HepG2 (cell line): ENCODE data around the gene DYRK2. TPM values are rescaled to one million over a fixed set of nuclear protein-coding genes. Genes with fewer than 3 reads are reported as not detected.

Experiments used
- ATAC-seq: fragments of 200-7000 bp; cut with Tn5 transposase; 3 replicates; pipeline ENCODE4 v1.9.1; 2020; ENCODE audit warnings: mild to moderate bottlenecking, moderate library complexity
- BruUV-seq: library from RNA; stranded (reverse); fragments of 400-500 nt; replicated peaks from 2 replicates; lab custom pipeline; 2021; lab: Mats Ljungman, UMichigan
- CTCF ChIA-PET: fragments of 300-600 bp; formaldehyde crosslinking; extraction: SDS; loops from one replicate; lab custom pipeline; 2021; ENCODE audit warnings: low total read pairs, inconsistent platforms, low intra/inter-chr PET ratio; lab: Yijun Ruan, JAX
- POLR2A ChIA-PET: fragments of 350-600 bp; sonication (Branson Sonifier 250); formaldehyde crosslinking; loops from one replicate; lab custom pipeline; 2020; ENCODE audit warnings: antibody characterized with exemption, inconsistent platforms; lab: Yijun Ruan, JAX
- DNase-seq: peaks from one replicate; pipeline ENCODE4 v3.0.0-alpha.2; 2015; ENCODE audit warnings: low spot score
- FAIRE-seq: peaks from 3 replicates; lab custom pipeline; 2011; peaks lifted over from hg19 to GRCh38; lab: Jason Lieb, UNC
- H2AFZ ChIP-seq: one replicate; pipeline ENCODE4 v1.6.1; 2011; ENCODE audit warnings: low read length, inconsistent platforms
- H3K27ac ChIP-seq: fragments of 300-600 bp; 3 replicates; pipeline ENCODE4 v1.8.0; 2011; ENCODE audit warnings: mixed run types, mild to moderate bottlenecking, mixed read lengths, low read length, inconsistent platforms; ENCODE audit not compliant: insufficient read depth; ENCODE audit errors: extremely low read length
- H3K27me3 ChIP-seq, 2 experiments: fragments of 200-600 bp in 1 of 2; 2 replicates in 1 of 2; 3 replicates in 1 of 2; pipeline versions ENCODE4 v1.6.0 to v1.8.0; 2011; ENCODE audit warnings: low read length in 2 of 2, mild to moderate bottlenecking in 2 of 2, moderate library complexity in 2 of 2, inconsistent platforms in 1 of 2; ENCODE audit not compliant: insufficient read depth in 2 of 2, control insufficient read depth in 1 of 2
- H3K36me3 ChIP-seq, 2 experiments: fragments of 200-600 bp in 1 of 2; replicated peaks in 1 of 2; 2 replicates in 1 of 2; 3 replicates in 1 of 2; pipeline versions ENCODE4 v1.5.1 to v1.8.0; 2011; ENCODE audit warnings: low read length in 2 of 2, inconsistent platforms in 1 of 2; ENCODE audit not compliant: insufficient read depth in 2 of 2, control insufficient read depth in 1 of 2
- H3K4me1 ChIP-seq: 2 replicates; pipeline ENCODE4 v1.5.1; 2012; ENCODE audit warnings: low read length, inconsistent platforms; ENCODE audit not compliant: insufficient read depth
- H3K4me2 ChIP-seq: 2 replicates; pipeline ENCODE4 v1.6.0; 2011; ENCODE audit warnings: low read depth, low read length, inconsistent platforms
- H3K4me3 ChIP-seq, 3 experiments: fragments of 200-600 bp in 1 of 3; sonication (generic), shearing (Covaris generic) in 1 of 3; replicated peaks in 1 of 3; 2 replicates each; pipeline ENCODE4 v1.5.1; 2011 to 2016; ENCODE audit warnings: low read length in 3 of 3, inconsistent platforms in 2 of 3, low read depth in 2 of 3, mild to moderate bottlenecking in 2 of 3, control low read depth in 1 of 3, mixed read lengths in 1 of 3; ENCODE audit not compliant: insufficient read depth in 1 of 3
- H3K79me2 ChIP-seq: one replicate; pipeline ENCODE4 v1.6.1; 2011; ENCODE audit warnings: low read length, inconsistent platforms; ENCODE audit not compliant: insufficient read depth
- H3K9ac ChIP-seq: 2 replicates; pipeline ENCODE4 v1.6.0; 2011; ENCODE audit warnings: mild to moderate bottlenecking, low read depth, low read length, inconsistent platforms; ENCODE audit not compliant: insufficient read depth
- H3K9me3 ChIP-seq: 2 replicates; pipeline ENCODE4 v1.5.1; 2012; ENCODE audit warnings: mild to moderate bottlenecking, low read length
- H4K20me1 ChIP-seq: 2 replicates; pipeline ENCODE4 v1.6.0; 2011; ENCODE audit warnings: inconsistent platforms, mild to moderate bottlenecking, low read length, moderate library complexity; ENCODE audit not compliant: insufficient read depth
- ELF4 ChIP-seq: sonication (generic); formaldehyde crosslinking; IDR thresholded peaks from 2 replicates; pipeline ENCODE4 v1.5.0; 2020; ENCODE audit warnings: missing genetic modification reagents, mild to moderate bottlenecking, moderate library complexity, borderline replicate concordance
- FOSL2 ChIP-seq: sonication (generic); formaldehyde crosslinking; IDR thresholded peaks from 2 replicates; pipeline ENCODE4 v1.4.0; 2020; ENCODE audit warnings: missing genetic modification reagents
- HNF4A ChIP-seq: sonication (generic); formaldehyde crosslinking; IDR thresholded peaks from 2 replicates; pipeline ENCODE4 v1.4.0; 2020; ENCODE audit warnings: missing genetic modification reagents
- HNRNPL ChIP-seq: fragments of 200-400 bp; formaldehyde crosslinking; IDR thresholded peaks from 2 replicates; pipeline ENCODE4 v1.6.1; 2017; ENCODE audit warnings: mild to moderate bottlenecking, low read depth, low read length
- ISX ChIP-seq: sonication (generic); formaldehyde crosslinking; conservative IDR thresholded peaks from 2 replicates; pipeline ENCODE4 v1.5.0; 2020; ENCODE audit warnings: missing genetic modification reagents
- KAT7 ChIP-seq: IDR thresholded peaks from 2 replicates; pipeline ENCODE4 v1.6.1; 2018; ENCODE audit warnings: borderline replicate concordance, missing compliant biosample characterization
- KDM6A ChIP-seq: IDR thresholded peaks from 2 replicates; pipeline ENCODE4 v1.6.1; 2016; ENCODE audit warnings: low read depth
- NAIF1 ChIP-seq: sonication (generic); formaldehyde crosslinking; IDR thresholded peaks from 2 replicates; pipeline ENCODE4 v1.5.0; 2020; ENCODE audit warnings: mild to moderate bottlenecking, missing genetic modification reagents, borderline replicate concordance
- NFYB ChIP-seq: sonication (generic); formaldehyde crosslinking; IDR thresholded peaks from 2 replicates; pipeline ENCODE4 v1.4.0; 2020; ENCODE audit warnings: missing genetic modification reagents
- ZBTB7A ChIP-seq: sonication (generic); formaldehyde crosslinking; IDR thresholded peaks from 2 replicates; pipeline ENCODE4 v1.8.0; 2022; ENCODE audit warnings: mild to moderate bottlenecking, missing genetic modification reagents
- ZNF138 ChIP-seq: sonication (generic); formaldehyde crosslinking; IDR thresholded peaks from 2 replicates; pipeline ENCODE4 v1.5.0; 2020; ENCODE audit warnings: mild to moderate bottlenecking, low read depth, missing genetic modification reagents
- ZNF224 ChIP-seq: sonication (generic); formaldehyde crosslinking; IDR thresholded peaks from 2 replicates; pipeline ENCODE4 v1.5.0; 2020; ENCODE audit warnings: mild to moderate bottlenecking, missing genetic modification reagents
- ZNF335 ChIP-seq: sonication (generic); formaldehyde crosslinking; IDR thresholded peaks from 2 replicates; pipeline ENCODE4 v1.4.0; 2020; ENCODE audit warnings: missing genetic modification reagents
- ZNF709 ChIP-seq: sonication (generic); formaldehyde crosslinking; IDR thresholded peaks from 2 replicates; pipeline ENCODE4 v1.5.0; 2020; ENCODE audit warnings: mild to moderate bottlenecking, missing genetic modification reagents
- WGBS: methylation state at CpG from one replicate; pipeline ENCODE4 v1.1.6; 2017; ENCODE audit warnings: low lambda C conversion rate; 5-methylcytosine and 5-hydroxymethylcytosine counted together
- in situ Hi-C: cut with HindIII; loops from 2 replicates; pipeline ENCODE4 v1.10.0; 2017; ENCODE audit warnings: low pct_unique_long_range_greater_than_20kb; ENCODE audit not compliant: extremely low pct_ligation_motif_present
- intact Hi-C: fragments of 100-400 bp; cut with micrococcal nuclease; formaldehyde crosslinking; loops from one replicate; pipeline ENCODE4 v1.10.0; 2022; ENCODE audit not compliant: unreplicated experiment
- polyA plus RNA-seq, 8 experiments: library from polyadenylated mRNA; depleted of rRNA in 3 of 8; stranded (reverse) in 7 of 8; unstranded in 1 of 8; fragments of >200 nt; fragmentation: Illumina TruSeq in 4 of 8; extraction: Trizol in 4 of 8; gene quantifications; 2 replicates each; pipeline versions ENCODE4 v1.2.1 to v1.2.3, GENCODE V29; 2011 to 2016; ENCODE audit warnings: low read depth in 4 of 8, missing spikeins in 1 of 8, mixed read lengths in 1 of 8; ENCODE audit not compliant: insufficient read depth in 1 of 8
- total RNA-seq, 5 experiments: library from RNA; depleted of rRNA; stranded (reverse); fragments of >200 nt; fragmentation: Illumina TruSeq; extraction: Trizol; gene quantifications; 2 replicates each; pipeline ENCODE4 v1.2.3, GENCODE V29; 2016; ENCODE audit warnings: low read depth in 1 of 5
- TF ChIP-seq, protein P1 (sequence below): sonication (generic); formaldehyde crosslinking; IDR thresholded peaks from 2 replicates; pipeline ENCODE4 v1.4.0; 2020; ENCODE audit warnings: mild to moderate bottlenecking, missing genetic modification reagents
- TF ChIP-seq, protein P2 (sequence below): sonication (generic); formaldehyde crosslinking; IDR thresholded peaks from 2 replicates; pipeline ENCODE4 v1.4.0; 2020; ENCODE audit warnings: missing genetic modification reagents
- TF ChIP-seq, protein P3 (sequence below): sonication (generic); formaldehyde crosslinking; IDR thresholded peaks from 2 replicates; pipeline ENCODE4 v1.4.0; 2020; ENCODE audit warnings: missing genetic modification reagents
- TF ChIP-seq, protein P4 (sequence below): sonication (generic); formaldehyde crosslinking; IDR thresholded peaks from 2 replicates; pipeline ENCODE4 v1.4.0; 2020; ENCODE audit warnings: missing genetic modification reagents, borderline replicate concordance

Gene DYRK2
- total and polyA plus RNA-seq, 2 of the 13 experiments (the other 11 are each of a cell fraction or from before 2014, with no cell fraction given): 8.2 to 11.5 TPM

DNA sequence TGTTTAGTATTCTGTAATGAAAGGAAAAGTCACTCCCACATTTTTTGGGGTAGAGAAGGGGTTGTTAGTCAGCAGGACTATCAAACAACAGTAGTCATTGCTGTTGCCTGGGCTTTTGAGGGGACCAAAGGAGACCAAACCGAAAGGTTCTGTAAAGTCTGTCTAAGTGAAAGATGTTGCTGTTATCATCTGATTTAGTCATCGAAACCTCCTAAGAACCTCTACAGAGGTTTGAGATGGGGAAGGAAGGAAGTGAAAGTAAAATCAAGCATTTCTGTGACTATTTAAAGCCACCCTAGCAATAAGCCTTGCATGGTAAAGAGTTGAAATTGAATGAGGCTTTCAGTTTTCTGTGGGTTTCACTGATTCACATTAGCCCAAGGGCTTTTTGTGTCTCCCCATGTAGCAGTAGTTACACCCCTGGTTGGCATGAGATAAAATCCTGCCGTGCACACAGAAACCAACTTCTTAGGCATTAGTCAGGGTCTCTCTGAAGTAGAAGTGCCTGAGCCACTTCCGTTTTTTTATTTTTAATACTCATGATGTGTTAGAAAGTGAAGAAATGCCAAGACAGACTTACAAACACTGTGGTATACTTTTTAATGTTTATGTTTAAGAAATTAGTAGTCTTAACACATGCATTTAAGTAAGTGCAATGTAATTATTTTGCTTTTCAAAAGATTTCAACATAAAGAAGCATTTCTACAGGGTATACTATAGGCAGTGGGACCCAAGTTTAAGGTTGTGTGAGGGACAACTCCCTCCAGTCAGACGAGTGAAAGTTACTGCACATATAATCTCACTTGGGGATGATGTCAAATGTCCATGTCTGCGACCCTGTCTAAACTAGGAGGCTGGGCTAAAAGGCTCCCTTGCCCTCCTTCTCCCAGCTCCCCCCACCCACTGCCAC lies 50.4 kb downstream of the DYRK2 start:
- ChIA-PET CTCF (no interaction called here), POLR2A (no interaction called here)
- H3K79me2 ChIP-seq: no peaks in the 10 kb centered on the region
- no peak overlapping the region for H2AFZ ChIP-seq
- BruUV-seq: no TSS peak
- intact Hi-C loops: no loop called here
- no peaks in the 10 kb centered on the region for H4K20me1 ChIP-seq
- 12% methylated on average over 6 of the region's 6 CpGs for WGBS
- FAIRE-seq (no peak), ATAC-seq (no peak), DNase-seq (no peak)
- H3K4me2 ChIP-seq: no peak overlapping the region
- H3K9ac ChIP-seq: no peak overlapping the region
- no peaks in the 10 kb centered on the region for H3K27me3 ChIP-seq
- no peak for TF ChIP-seq ZNF138 (CRISPR knock-in tag)
- TF ChIP-seq NAIF1 (CRISPR knock-in tag): no peak
- TF ChIP-seq, protein P1, sequence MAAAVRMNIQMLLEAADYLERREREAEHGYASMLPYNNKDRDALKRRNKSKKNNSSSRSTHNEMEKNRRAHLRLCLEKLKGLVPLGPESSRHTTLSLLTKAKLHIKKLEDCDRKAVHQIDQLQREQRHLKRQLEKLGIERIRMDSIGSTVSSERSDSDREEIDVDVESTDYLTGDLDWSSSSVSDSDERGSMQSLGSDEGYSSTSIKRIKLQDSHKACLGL (CRISPR knock-in tag): no peak
- TF ChIP-seq NFYB: no peak
- TF ChIP-seq ZNF335: no peak
- TF ChIP-seq KDM6A: no peak
- no peak for TF ChIP-seq FOSL2 (CRISPR knock-in tag)
- no peak for TF ChIP-seq KAT7 (CRISPR knock-in tag)
- TF ChIP-seq ZNF224 (CRISPR knock-in tag): no peak
- no peak for TF ChIP-seq HNRNPL
- TF ChIP-seq ZNF709 (CRISPR knock-in tag): no peak
- TF ChIP-seq ELF4 (CRISPR knock-in tag): no peak
- no peak for TF ChIP-seq ISX (CRISPR knock-in tag)
- TF ChIP-seq, protein P2, sequence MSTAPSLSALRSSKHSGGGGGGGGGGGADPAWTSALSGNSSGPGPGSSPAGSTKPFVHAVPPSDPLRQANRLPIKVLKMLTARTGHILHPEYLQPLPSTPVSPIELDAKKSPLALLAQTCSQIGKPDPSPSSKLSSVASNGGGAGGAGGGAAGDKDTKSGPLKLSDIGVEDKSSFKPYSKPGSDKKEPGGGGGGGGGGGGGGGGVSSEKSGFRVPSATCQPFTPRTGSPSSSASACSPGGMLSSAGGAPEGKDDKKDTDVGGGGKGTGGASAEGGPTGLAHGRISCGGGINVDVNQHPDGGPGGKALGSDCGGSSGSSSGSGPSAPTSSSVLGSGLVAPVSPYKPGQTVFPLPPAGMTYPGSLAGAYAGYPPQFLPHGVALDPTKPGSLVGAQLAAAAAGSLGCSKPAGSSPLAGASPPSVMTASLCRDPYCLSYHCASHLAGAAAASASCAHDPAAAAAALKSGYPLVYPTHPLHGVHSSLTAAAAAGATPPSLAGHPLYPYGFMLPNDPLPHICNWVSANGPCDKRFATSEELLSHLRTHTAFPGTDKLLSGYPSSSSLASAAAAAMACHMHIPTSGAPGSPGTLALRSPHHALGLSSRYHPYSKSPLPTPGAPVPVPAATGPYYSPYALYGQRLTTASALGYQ (CRISPR knock-in tag): no peak
- TF ChIP-seq ZBTB7A (CRISPR knock-in tag): no peak
- TF ChIP-seq, protein P3, sequence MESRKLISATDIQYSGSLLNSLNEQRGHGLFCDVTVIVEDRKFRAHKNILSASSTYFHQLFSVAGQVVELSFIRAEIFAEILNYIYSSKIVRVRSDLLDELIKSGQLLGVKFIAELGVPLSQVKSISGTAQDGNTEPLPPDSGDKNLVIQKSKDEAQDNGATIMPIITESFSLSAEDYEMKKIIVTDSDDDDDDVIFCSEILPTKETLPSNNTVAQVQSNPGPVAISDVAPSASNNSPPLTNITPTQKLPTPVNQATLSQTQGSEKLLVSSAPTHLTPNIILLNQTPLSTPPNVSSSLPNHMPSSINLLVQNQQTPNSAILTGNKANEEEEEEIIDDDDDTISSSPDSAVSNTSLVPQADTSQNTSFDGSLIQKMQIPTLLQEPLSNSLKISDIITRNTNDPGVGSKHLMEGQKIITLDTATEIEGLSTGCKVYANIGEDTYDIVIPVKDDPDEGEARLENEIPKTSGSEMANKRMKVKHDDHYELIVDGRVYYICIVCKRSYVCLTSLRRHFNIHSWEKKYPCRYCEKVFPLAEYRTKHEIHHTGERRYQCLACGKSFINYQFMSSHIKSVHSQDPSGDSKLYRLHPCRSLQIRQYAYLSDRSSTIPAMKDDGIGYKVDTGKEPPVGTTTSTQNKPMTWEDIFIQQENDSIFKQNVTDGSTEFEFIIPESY: no peak
- TF ChIP-seq HNF4A (CRISPR knock-in tag): no peak
- TF ChIP-seq, protein P4, sequence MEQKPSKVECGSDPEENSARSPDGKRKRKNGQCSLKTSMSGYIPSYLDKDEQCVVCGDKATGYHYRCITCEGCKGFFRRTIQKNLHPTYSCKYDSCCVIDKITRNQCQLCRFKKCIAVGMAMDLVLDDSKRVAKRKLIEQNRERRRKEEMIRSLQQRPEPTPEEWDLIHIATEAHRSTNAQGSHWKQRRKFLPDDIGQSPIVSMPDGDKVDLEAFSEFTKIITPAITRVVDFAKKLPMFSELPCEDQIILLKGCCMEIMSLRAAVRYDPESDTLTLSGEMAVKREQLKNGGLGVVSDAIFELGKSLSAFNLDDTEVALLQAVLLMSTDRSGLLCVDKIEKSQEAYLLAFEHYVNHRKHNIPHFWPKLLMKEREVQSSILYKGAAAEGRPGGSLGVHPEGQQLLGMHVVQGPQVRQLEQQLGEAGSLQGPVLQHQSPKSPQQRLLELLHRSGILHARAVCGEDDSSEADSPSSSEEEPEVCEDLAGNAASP (CRISPR knock-in tag): no peak
- H3K27ac ChIP-seq: no peak overlapping the region
- H3K36me3 ChIP-seq: no peaks in the 10 kb centered on the region
- no peaks in the 10 kb centered on the region for H3K9me3 ChIP-seq
- H3K4me1 ChIP-seq: no peaks in the 10 kb centered on the region
- in situ Hi-C loops: no loop called here
- no peak overlapping the region for H3K4me3 ChIP-seq
